Mammary epithelial cell (primary cell): ENCODE results near the gene RNF144B.

Experiments used
- CTCF ChIP-seq, 2 donors: IDR thresholded peaks in 1 of 2; conservative IDR thresholded peaks in 1 of 2; 2 replicates each; pipeline ENCODE4 v1.5.1; 2011 to 2012; ENCODE audit warnings: inconsistent platforms in 2 of 2, low read length in 2 of 2, mild to moderate bottlenecking in 2 of 2, control low read depth in 1 of 2, low read depth in 1 of 2; ENCODE audit not compliant: insufficient read depth in 1 of 2; ENCODE audit errors: extremely low read depth in 1 of 2
- EZH2 ChIP-seq: IDR thresholded peaks from 2 replicates; pipeline ENCODE4 v1.6.1; 2012; ENCODE audit warnings: low read length, inconsistent platforms, borderline replicate concordance

GRCh38 chr6:18353251-18353650, 33.9 kb upstream of the RNF144B start:
- TF ChIP-seq CTCF (conservative IDR thresholded peaks at IDR 0.05 in 1 of 2, IDR thresholded peaks at IDR 0.05 in 1 of 2; ENCODE audit: extremely low read depth in 1 of 2, insufficient read depth in 1 of 2, low read depth in 1 of 2, low read length in 2 of 2), result no peak
- TF ChIP-seq EZH2, result no peak
